Ascending aorta (tissue), 2 donors: ENCODE measurements around the gene CCDC146. TPM values are rescaled to one million over a fixed set of nuclear protein-coding genes. Genes with fewer than 3 reads are reported as not detected.
A peak's percentile ranks its signal among the peaks of the same experiment; 100 is the strongest.

Experiments used
- DNase-seq, 2 donors: peaks; one replicate each; pipeline ENCODE4 v3.0.0-alpha.2; 2019; ENCODE audit warnings: low spot score in 2 of 2
- H3K27ac ChIP-seq, 2 donors: fragments of 200-600 bp; sonication (generic); one replicate each; pipeline ENCODE4 v1.5.1; 2016 to 2017; ENCODE audit warnings: mild to moderate bottlenecking in 1 of 2
- H3K27me3 ChIP-seq: fragments of 200-600 bp; sonication (generic); one replicate; pipeline ENCODE4 v1.5.1; 2017
- H3K36me3 ChIP-seq, 2 donors: fragments of 200-600 bp; sonication (generic); one replicate each; pipeline ENCODE4 v1.5.1; 2016
- H3K4me1 ChIP-seq, 2 donors: fragments of 200-600 bp; sonication (generic); one replicate each; pipeline ENCODE4 v1.5.1; 2016 to 2017; ENCODE audit warnings: mild to moderate bottlenecking in 1 of 2
- H3K4me3 ChIP-seq, 2 donors: fragments of 200-600 bp; sonication (generic); one replicate each; pipeline ENCODE4 v1.5.1; 2016 to 2017; ENCODE audit warnings: mild to moderate bottlenecking in 1 of 2
- H3K9me3 ChIP-seq, 2 donors: fragments of 200-600 bp; sonication (generic); one replicate each; pipeline ENCODE4 v1.5.1; 2016
- CTCF ChIP-seq, 3 experiments: fragments of 200-600 bp in 2 of 3; fragments of 450-650 bp in 1 of 3; sonication (generic) in 2 of 3; IDR thresholded peaks; one replicate each; pipeline ENCODE4 v1.5.1; 2016 to 2019; ENCODE audit warnings: antibody characterized with exemption in 3 of 3, mild to moderate bottlenecking in 1 of 3, moderate library complexity in 1 of 3
- intact Hi-C: fragments of 100-400 bp; cut with DNase I; formaldehyde crosslinking; loops from one replicate; pipeline ENCODE4 v1.15.1; 2023
- total RNA-seq: library from RNA; depleted of rRNA; stranded (reverse); fragments of >200 nt; gene quantifications from one replicate; pipeline ENCODE4 v1.1.0, GENCODE V29; 2016

The CCDC146 gene
- total RNA-seq, 1 donor from 2014 or later: 9.2 TPM

DNA sequence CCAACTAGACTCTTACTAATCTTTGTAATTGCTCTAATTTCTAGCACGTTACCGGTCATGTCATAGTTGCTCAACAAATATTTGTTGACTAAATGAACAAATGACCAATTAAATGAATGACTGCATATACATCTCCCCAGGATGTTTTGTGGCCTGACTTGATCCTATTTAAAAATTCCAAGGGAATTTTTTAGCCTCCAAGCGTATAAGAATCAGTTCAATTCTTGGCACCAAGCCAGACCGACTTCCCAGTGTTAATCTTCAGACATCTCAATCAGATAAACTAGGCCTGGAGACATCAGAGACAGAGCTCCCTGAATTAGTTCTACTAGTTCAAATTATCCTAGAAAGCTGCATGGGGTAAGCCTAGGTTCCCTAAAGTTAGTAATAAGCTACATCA lies 197.7 kb downstream of the CCDC146 start:
- no peak for TF ChIP-seq CTCF (IDR thresholded peaks at IDR 0.05)
- H3K36me3 ChIP-seq: no peaks in the 10 kb centered on the region
- H3K27ac ChIP-seq: no peak overlapping the region
- peaks cover 0 to 4% of the 10 kb centered on the region in 2 donors for H3K4me1 ChIP-seq
- intact Hi-C loops: no loop called here
- no peak for DNase-seq
- no peaks in the 10 kb centered on the region for H3K9me3 ChIP-seq
- no peaks in the 10 kb centered on the region for H3K27me3 ChIP-seq
- H3K4me3 ChIP-seq: no peak overlapping the region

DNA sequence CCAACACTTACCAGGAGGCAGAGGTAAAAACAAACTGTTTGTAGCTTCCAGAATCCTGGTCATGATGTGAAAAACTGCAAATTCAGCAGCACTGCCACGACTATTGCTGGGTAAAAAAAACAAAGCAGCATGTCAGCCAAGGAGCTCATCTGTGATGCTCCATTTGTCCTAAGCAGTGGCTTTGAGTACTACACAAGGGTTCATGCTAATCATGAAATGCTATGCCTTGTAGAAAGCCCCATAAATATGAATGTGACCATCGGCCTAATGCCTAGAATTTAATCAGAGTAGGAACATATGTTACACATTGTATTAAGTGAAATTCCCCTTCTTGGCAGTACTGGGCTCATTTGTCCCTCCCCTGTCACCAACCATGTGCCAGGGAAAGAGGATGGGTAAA lies 198.3 kb downstream of the CCDC146 start:
- no peak for DNase-seq
- peak overlapping the region in 1 of 2 donors; percentile 16 for H3K27ac ChIP-seq
- H3K27me3 ChIP-seq: no peaks in the 10 kb centered on the region
- intact Hi-C loops: no loop called here
- no peak overlapping the region for H3K4me3 ChIP-seq
- H3K9me3 ChIP-seq: no peaks in the 10 kb centered on the region
- no peaks in the 10 kb centered on the region for H3K36me3 ChIP-seq
- no peak for TF ChIP-seq CTCF (IDR thresholded peaks at IDR 0.05)
- H3K4me1 ChIP-seq: peaks cover 0 to 4% of the 10 kb centered on the region in 2 donors

GRCh38 chr7:77321300-77321699 lies 198.9 kb downstream of the CCDC146 start:
- Histone ChIP-seq H3K36me3 (no peaks in the 10 kb centered on the region), H3K4me3 (no peak overlapping the region), H3K4me1 (peaks cover 0 to 9% of the 10 kb centered on the region in 2 donors), H3K27me3 (no peaks in the 10 kb centered on the region), H3K9me3 (no peaks in the 10 kb centered on the region), H3K27ac (peak overlapping the region; percentile 16 to 42)
- no peak for TF ChIP-seq CTCF (IDR thresholded peaks at IDR 0.05)
- intact Hi-C loops: no loop called here
- no peak for DNase-seq

DNA sequence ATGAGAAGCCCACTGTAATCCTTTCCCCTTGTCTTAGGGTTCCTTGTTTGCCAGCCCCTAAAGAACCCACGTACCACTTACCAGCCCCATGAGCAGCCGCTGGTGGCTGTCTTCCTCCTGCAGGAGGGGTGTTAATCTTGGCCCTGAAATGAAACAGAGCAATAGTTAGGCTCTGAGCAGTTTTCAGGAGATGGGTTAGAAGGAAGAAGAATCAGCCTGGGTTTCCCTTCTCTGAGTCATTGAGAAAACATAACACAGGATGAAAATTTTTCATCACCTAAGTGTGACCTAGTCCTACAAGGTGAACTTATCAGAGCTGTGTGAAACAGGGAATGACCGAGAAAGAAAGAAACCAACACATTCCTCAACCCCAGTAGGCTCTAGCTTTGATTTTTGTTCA lies 203.7 kb downstream of the CCDC146 start:
- H3K36me3 ChIP-seq: no peaks in the 10 kb centered on the region
- no peaks in the 10 kb centered on the region for H3K27me3 ChIP-seq
- H3K4me1 ChIP-seq: peaks cover 21 to 55% of the 10 kb centered on the region in 2 donors
- no peak overlapping the region for H3K4me3 ChIP-seq
- peak overlapping the region; percentile 76 to 88 for H3K27ac ChIP-seq
- intact Hi-C loops: loop anchor here (2.0 to 5.0 kb wide), 3 partner anchors 13 to 144 kb away; no protein-coding TSS in a partner anchor
- no peaks in the 10 kb centered on the region for H3K9me3 ChIP-seq
- no peak for TF ChIP-seq CTCF (IDR thresholded peaks at IDR 0.05)
- DNase-seq: no peak

- DNase-seq: peak; percentile 43 to 79
- Histone ChIP-seq H3K27me3 (no peaks in the 10 kb centered on the region), H3K27ac (peak overlapping the region; percentile 76 to 88), H3K9me3 (no peaks in the 10 kb centered on the region), H3K4me3 (no peak overlapping the region), H3K4me1 (peaks cover 26 to 57% of the 10 kb centered on the region in 2 donors), H3K36me3 (no peaks in the 10 kb centered on the region)
- intact Hi-C loops: loop anchor here (2.0 to 5.0 kb wide), 3 partner anchors 14 to 145 kb away; no protein-coding TSS in a partner anchor
- no peak for TF ChIP-seq CTCF (IDR thresholded peaks at IDR 0.05)
These were observed 204.9 kb downstream of the CCDC146 start for GRCh38 chr7:77327067-77327931.
